ENCODE data around the gene VDAC2. TPM values are rescaled to one million over a fixed set of nuclear protein-coding genes. Genes with fewer than 3 reads are reported as not detected.
A peak's percentile ranks its signal among the peaks of the same experiment; 100 is the strongest.
"Not testable (repeated sequence)": the region's sequence is repeated elsewhere in the genome, so short reads cannot be mapped to it uniquely, and the experiment has no call there.

VDAC2 gene
- total RNA-seq, 2 donors from 2014 or later = 112 to 121 TPM

DNA sequence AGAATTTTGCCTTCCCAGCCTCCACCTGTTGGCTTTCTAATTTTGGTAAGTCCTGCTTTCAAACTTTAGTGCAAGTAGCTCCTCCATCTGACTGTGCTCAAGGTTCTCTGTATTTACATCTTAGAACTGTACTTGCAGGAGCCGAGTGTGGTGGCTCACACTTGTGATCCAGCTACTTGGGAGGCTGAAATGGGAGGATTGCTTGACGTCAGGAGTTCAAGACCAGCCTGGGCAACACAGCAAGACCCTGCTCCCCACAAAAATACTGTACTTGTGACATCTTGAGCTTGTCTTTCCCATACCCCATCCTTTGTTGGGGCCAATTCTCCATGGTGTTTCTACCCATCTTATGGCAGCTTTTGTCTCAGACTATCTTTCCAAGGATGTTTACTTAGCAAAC, 4.7 kb upstream of the VDAC2 start:
- WGBS = 92% methylated on average over 2 of the region's 2 CpGs
- intact Hi-C loops (cut with DNase I) = no loop called here
- no peaks in the 10 kb centered on the region for H3K4me1 ChIP-seq (replicated peaks)

DNA sequence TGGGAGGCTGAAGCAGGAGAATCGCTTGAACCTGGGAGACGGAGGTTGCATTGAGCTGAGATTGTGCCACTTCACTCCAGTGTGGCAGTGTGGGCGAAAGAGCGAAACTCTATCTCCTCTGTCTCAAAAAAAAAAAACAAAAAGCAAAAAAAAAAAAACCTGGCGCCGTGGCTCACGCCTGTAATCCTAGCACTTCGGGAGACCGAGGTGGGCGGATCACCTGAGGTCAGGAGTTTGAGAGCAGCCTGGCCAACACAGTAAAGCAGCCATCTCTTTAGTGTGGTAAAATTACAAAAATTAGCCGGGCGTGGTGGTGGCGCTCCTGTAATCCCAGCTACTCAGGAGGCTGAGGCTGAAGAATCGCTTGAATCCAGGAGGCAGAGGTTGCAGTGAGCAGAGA, 4.0 kb upstream of the VDAC2 start:
- H3K27me3 ChIP-seq (replicated peaks; ENCODE audit: insufficient read depth); H3K4me3 ChIP-seq; H3K27ac ChIP-seq; intact Hi-C loops (cut with DNase I); H3K9me3 ChIP-seq; H3K4me1 ChIP-seq (replicated peaks); H3K36me3 ChIP-seq; DNase-seq (ENCODE audit: low spot score): not testable (repeated sequence)
- 83% methylated on average over 14 of the region's 14 CpGs for WGBS

More for the DNA sequence above, 4.7 kb upstream of the VDAC2 start:
- Histone ChIP-seq H3K9me3 (no peaks in the 10 kb centered on the region), H3K36me3 (no peaks in the 10 kb centered on the region), H3K27ac (no peak overlapping the region), H3K27me3 (replicated peaks; ENCODE audit: insufficient read depth) (no peaks in the 10 kb centered on the region), H3K4me3 (no peak overlapping the region)
- TF ChIP-seq POLR2A (IDR thresholded peaks at IDR 0.05) (no peak), POLR2AphosphoS5 (IDR thresholded peaks at IDR 0.05) (no peak)
- TF ChIP-seq, protein P1, sequence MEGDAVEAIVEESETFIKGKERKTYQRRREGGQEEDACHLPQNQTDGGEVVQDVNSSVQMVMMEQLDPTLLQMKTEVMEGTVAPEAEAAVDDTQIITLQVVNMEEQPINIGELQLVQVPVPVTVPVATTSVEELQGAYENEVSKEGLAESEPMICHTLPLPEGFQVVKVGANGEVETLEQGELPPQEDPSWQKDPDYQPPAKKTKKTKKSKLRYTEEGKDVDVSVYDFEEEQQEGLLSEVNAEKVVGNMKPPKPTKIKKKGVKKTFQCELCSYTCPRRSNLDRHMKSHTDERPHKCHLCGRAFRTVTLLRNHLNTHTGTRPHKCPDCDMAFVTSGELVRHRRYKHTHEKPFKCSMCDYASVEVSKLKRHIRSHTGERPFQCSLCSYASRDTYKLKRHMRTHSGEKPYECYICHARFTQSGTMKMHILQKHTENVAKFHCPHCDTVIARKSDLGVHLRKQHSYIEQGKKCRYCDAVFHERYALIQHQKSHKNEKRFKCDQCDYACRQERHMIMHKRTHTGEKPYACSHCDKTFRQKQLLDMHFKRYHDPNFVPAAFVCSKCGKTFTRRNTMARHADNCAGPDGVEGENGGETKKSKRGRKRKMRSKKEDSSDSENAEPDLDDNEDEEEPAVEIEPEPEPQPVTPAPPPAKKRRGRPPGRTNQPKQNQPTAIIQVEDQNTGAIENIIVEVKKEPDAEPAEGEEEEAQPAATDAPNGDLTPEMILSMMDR (IDR thresholded peaks at IDR 0.05) = no peak
- no peak for DNase-seq (ENCODE audit: low spot score)

DNA sequence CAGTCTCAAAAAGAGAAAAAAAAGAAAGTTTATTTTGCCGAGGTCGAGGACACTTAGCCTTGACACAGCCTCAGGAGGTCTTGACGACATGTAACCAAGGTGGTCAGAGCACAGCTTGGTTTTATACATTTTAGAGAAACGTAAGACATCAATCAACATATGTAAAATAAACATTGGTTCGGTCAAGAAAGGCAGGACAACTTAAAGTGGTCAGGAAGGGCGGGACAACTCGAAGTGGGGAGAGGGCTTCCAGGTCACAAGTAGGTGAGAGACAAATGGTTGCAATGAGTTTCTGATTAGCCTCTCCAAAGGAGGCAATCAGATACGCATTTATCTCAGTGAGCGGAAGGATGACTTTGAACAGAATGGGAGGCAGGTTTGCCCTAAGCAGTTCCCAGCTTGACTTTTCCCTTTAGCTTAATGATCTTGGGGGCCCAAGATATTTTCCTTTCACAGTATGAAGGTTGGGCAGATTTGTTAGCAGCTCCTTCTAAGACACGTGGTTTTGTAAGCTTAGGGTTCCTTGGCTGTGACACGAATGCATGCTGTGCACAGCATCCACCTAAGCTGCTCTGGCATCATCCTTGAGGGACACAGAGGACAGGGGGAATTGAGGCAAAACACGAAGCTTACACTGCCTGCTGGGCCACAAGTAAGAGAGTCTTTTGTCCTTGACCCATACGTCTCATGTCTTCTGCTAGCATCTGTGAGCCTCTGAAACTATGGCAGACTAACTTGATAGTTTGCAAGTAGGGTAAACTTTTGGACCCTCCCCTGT, 3.3 kb upstream of the VDAC2 start:
- Histone ChIP-seq H3K36me3 (no peaks in the 10 kb centered on the region), H3K27me3 (replicated peaks; ENCODE audit: insufficient read depth) (no peaks in the 10 kb centered on the region), H3K27ac (no peak overlapping the region), H3K4me3 (no peak overlapping the region), H3K9me3 (no peaks in the 10 kb centered on the region), H3K4me1 (replicated peaks) (peaks cover 5% of the 10 kb centered on the region)
- WGBS = 77% methylated on average over 13 of the region's 13 CpGs
- DNase-seq (ENCODE audit: low spot score) = no peak
- intact Hi-C loops (cut with DNase I) = no loop called here
- TF ChIP-seq POLR2AphosphoS5 (IDR thresholded peaks at IDR 0.05) (no peak), POLR2A (IDR thresholded peaks at IDR 0.05) (no peak)
- TF ChIP-seq, protein P1 (IDR thresholded peaks at IDR 0.05) = no peak

DNA sequence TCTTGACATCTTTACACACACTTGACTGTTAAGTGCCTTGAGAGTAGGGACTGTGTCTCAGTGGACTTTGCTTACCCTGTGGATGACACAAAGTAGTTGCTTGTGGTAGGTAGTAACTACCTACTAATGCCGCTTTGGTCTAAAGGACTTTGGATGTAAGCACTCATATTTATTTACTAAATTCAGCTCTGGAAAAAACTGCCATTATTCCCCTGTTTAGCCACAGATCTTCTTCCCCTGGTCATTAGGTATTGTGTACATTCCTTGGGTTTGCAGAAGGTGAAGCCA, 2.8 kb upstream of the VDAC2 start:
- TF ChIP-seq, protein P1 (IDR thresholded peaks at IDR 0.05) = no peak
- TF ChIP-seq POLR2A (IDR thresholded peaks at IDR 0.05) = no peak
- TF ChIP-seq POLR2AphosphoS5 (IDR thresholded peaks at IDR 0.05) = no peak
- DNase-seq (ENCODE audit: low spot score) = no peak
- intact Hi-C loops (cut with DNase I) = no loop called here
- H3K9me3 ChIP-seq = no peaks in the 10 kb centered on the region
- WGBS = 75% methylated on average over 1 of the region's 1 CpG
- no peaks in the 10 kb centered on the region for H3K36me3 ChIP-seq
- no peaks in the 10 kb centered on the region for H3K27me3 ChIP-seq (replicated peaks; ENCODE audit: insufficient read depth)
- H3K4me3 ChIP-seq = no peak overlapping the region
- peaks cover 5% of the 10 kb centered on the region for H3K4me1 ChIP-seq (replicated peaks)
- no peak overlapping the region for H3K27ac ChIP-seq

DNA sequence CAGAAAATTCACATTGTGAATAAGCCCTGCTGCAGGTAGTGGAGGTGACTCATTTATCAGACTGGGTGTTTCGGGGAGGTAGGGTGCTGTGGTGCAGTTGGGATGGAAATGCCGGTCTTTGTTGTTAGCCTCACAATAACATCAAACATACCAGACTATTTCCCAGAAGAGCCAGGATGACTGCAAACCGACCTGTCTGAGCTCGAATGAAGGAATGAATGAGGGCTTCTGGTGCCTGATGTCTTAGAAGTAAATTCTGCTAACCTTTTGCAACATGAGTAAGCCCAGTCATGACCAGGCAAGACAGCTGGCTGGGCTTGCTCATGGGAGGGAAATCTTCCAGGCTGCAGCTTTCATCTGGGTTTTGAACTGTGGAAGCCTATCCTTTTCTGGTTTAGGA, 2.4 kb upstream of the VDAC2 start:
- H3K27ac ChIP-seq = peak overlapping the region in 1 of 2 donors; percentile 98

More for the DNA sequence above, 2.4 kb upstream of the VDAC2 start:
- WGBS = 35% methylated on average over 4 of the region's 4 CpGs
- Histone ChIP-seq H3K4me3 (no peak overlapping the region), H3K36me3 (no peaks in the 10 kb centered on the region), H3K4me1 (replicated peaks) (peaks cover 5% of the 10 kb centered on the region), H3K27me3 (replicated peaks; ENCODE audit: insufficient read depth) (no peaks in the 10 kb centered on the region), H3K9me3 (no peaks in the 10 kb centered on the region)
- DNase-seq (ENCODE audit: low spot score) = peak; percentile 61
- intact Hi-C loops (cut with DNase I) = no loop called here
- peak; percentile 79 for TF ChIP-seq POLR2AphosphoS5 (IDR thresholded peaks at IDR 0.05)
- TF ChIP-seq, protein P1 (IDR thresholded peaks at IDR 0.05) = no peak
- TF ChIP-seq POLR2A (IDR thresholded peaks at IDR 0.05) = peak; percentile 10
